K562 (cell line): ENCODE measurements around the gene GPR37L1. TPM values are rescaled to one million over a fixed set of nuclear protein-coding genes. Genes with fewer than 3 reads are reported as not detected.

Experiments
- COPS2 ChIP-seq: fragments of 450-650 bp; conservative IDR thresholded peaks from 2 replicates; pipeline ENCODE4 v1.6.1; 2016; ENCODE audit warnings: mild to moderate bottlenecking, moderate library complexity
- CREBBP ChIP-seq: IDR thresholded peaks from one replicate; pipeline ENCODE4 v1.6.1; 2012; ENCODE audit warnings: low read depth, mild to moderate bottlenecking, control low read depth, inconsistent platforms, low read length
- E2F5 ChIP-seq: sonication (generic); formaldehyde crosslinking; IDR thresholded peaks from 2 replicates; pipeline ENCODE4 v1.8.0; 2022; ENCODE audit warnings: mild to moderate bottlenecking, missing genetic modification reagents
- FUS ChIP-seq: fragments of 200-400 bp; formaldehyde crosslinking; optimal IDR thresholded peaks from 2 replicates; pipeline ENCODE3; 2017; ENCODE audit warnings: low read depth, low read length
- GATAD2A ChIP-seq: fragments of 450-650 bp; IDR thresholded peaks from 2 replicates; pipeline ENCODE4 v1.6.1; 2017
- MAX ChIP-seq: sonication (generic); formaldehyde crosslinking; IDR thresholded peaks from 2 replicates; pipeline ENCODE4 v1.9.0; 2022; ENCODE audit warnings: mild to moderate bottlenecking, missing genetic modification reagents
- NFIC ChIP-seq: fragments of 450-650 bp; IDR thresholded peaks from 2 replicates; pipeline ENCODE4 v1.6.1; 2017; ENCODE audit warnings: mild to moderate bottlenecking, inconsistent platforms
- NFXL1 ChIP-seq: fragments of 450-650 bp; formaldehyde crosslinking; IDR thresholded peaks from 2 replicates; pipeline ENCODE4 v1.4.0; 2021; ENCODE audit warnings: mild to moderate bottlenecking
- POLR2G ChIP-seq: fragments of 200-400 bp; formaldehyde crosslinking; IDR thresholded peaks from 2 replicates; pipeline ENCODE4 v1.6.1; 2017; ENCODE audit warnings: low read depth, mild to moderate bottlenecking, antibody characterized with exemption, low read length, moderate library complexity
- PTBP1 ChIP-seq: fragments of 200-400 bp; formaldehyde crosslinking; IDR thresholded peaks from 2 replicates; pipeline ENCODE4 v1.6.1; 2017; ENCODE audit warnings: low read depth, low read length
- SAFB ChIP-seq: fragments of 200-400 bp; formaldehyde crosslinking; IDR thresholded peaks from 2 replicates; pipeline ENCODE4 v1.6.1; 2017; ENCODE audit warnings: low read depth, low read length, borderline replicate concordance
- TSC22D4 ChIP-seq: fragments of 450-650 bp; IDR thresholded peaks from 2 replicates; pipeline ENCODE4 v1.6.1; 2016; ENCODE audit warnings: missing genetic modification characterization, missing biosample characterization, control low read depth
- U2AF2 ChIP-seq: fragments of 200-400 bp; formaldehyde crosslinking; optimal IDR thresholded peaks from 2 replicates; pipeline ENCODE3; 2017; ENCODE audit warnings: low read depth, mild to moderate bottlenecking, low read length
- ZNF280B ChIP-seq: fragments of 250-450 bp; sonication (Bioruptor Pico); IDR thresholded peaks from 2 replicates; pipeline ENCODE4 v1.5.1; 2021; ENCODE audit warnings: mild to moderate bottlenecking
- ZNF395 ChIP-seq: fragments of 200-800 bp; sonication (Bioruptor generic); IDR thresholded peaks from 2 replicates; pipeline ENCODE4 v1.6.1; 2017; ENCODE audit warnings: missing genetic modification characterization, missing compliant biosample characterization
- polyA plus RNA-seq, 8 experiments: library from polyadenylated mRNA; depleted of rRNA in 4 of 8; stranded (reverse) in 5 of 8; unstranded in 3 of 8; fragments of >200 nt; fragmentation: Nextera tagmentation in 2 of 8; fragmentation: Illumina TruSeq in 1 of 8; extraction: Ambion mirVana in 2 of 8; extraction: Trizol in 1 of 8; gene quantifications; 2 replicates each; pipeline versions ENCODE4 v1.2.1 to v1.2.3, GENCODE V29; 2011 to 2014; ENCODE audit warnings: inconsistent platforms in 1 of 8, missing spikeins in 1 of 8
- total RNA-seq, 7 experiments: library from RNA; depleted of rRNA in 6 of 7; stranded (reverse); fragments of >200 nt in 6 of 7; fragmentation: Illumina TruSeq in 2 of 7; extraction: Trizol in 2 of 7; gene quantifications; 2 replicates each; pipeline versions ENCODE4 v1.2.1 to v1.2.3, GENCODE V29; 2011 to 2021; ENCODE audit warnings: low replicate concordance in 1 of 7
- TF ChIP-seq, protein P1 (sequence below): fragments of 250-450 bp; sonication (Bioruptor Pico); IDR thresholded peaks from 2 replicates; pipeline ENCODE4 v1.4.0; 2020
- TF ChIP-seq, protein P2 (sequence below): fragments of 450-650 bp; formaldehyde crosslinking; conservative IDR thresholded peaks from 2 replicates; pipeline ENCODE4 v1.4.0; 2022; ENCODE audit warnings: mild to moderate bottlenecking, missing genetic modification characterization

The GPR37L1 gene
- total and polyA plus RNA-seq, 9 of the 15 experiments (the other 6 are each of a cell fraction or from before 2014, with no cell fraction given): not detected

GRCh38 chr1:202167708-202168415, 45.1 kb downstream of the GPR37L1 start (continued):
- TF ChIP-seq, protein P1, sequence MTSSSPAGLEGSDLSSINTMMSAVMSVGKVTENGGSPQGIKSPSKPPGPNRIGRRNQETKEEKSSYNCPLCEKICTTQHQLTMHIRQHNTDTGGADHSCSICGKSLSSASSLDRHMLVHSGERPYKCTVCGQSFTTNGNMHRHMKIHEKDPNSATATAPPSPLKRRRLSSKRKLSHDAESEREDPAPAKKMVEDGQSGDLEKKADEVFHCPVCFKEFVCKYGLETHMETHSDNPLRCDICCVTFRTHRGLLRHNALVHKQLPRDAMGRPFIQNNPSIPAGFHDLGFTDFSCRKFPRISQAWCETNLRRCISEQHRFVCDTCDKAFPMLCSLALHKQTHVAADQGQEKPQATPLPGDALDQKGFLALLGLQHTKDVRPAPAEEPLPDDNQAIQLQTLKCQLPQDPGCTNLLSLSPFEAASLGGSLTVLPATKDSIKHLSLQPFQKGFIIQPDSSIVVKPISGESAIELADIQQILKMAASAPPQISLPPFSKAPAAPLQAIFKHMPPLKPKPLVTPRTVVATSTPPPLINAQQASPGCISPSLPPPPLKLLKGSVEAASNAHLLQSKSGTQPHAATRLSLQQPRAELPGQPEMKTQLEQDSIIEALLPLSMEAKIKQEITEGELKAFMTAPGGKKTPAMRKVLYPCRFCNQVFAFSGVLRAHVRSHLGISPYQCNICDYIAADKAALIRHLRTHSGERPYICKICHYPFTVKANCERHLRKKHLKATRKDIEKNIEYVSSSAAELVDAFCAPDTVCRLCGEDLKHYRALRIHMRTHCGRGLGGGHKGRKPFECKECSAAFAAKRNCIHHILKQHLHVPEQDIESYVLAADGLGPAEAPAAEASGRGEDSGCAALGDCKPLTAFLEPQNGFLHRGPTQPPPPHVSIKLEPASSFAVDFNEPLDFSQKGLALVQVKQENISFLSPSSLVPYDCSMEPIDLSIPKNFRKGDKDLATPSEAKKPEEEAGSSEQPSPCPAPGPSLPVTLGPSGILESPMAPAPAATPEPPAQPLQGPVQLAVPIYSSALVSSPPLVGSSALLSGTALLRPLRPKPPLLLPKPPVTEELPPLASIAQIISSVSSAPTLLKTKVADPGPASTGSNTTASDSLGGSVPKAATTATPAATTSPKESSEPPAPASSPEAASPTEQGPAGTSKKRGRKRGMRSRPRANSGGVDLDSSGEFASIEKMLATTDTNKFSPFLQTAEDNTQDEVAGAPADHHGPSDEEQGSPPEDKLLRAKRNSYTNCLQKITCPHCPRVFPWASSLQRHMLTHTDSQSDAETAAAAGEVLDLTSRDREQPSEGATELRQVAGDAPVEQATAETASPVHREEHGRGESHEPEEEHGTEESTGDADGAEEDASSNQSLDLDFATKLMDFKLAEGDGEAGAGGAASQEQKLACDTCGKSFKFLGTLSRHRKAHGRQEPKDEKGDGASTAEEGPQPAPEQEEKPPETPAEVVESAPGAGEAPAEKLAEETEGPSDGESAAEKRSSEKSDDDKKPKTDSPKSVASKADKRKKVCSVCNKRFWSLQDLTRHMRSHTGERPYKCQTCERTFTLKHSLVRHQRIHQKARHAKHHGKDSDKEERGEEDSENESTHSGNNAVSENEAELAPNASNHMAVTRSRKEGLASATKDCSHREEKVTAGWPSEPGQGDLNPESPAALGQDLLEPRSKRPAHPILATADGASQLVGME: no peak
- TF ChIP-seq POLR2G (0 out of 2 replicates have a peak, but pooled peaks have one; percentile 25), ZNF395 (CRISPR knock-in tag) (0 out of 2 replicates have a peak, but pooled peaks have one; percentile 6), U2AF2 (no peak), TSC22D4 (tag) (no peak), ZNF280B (no peak), SAFB (no peak), NFIC (peak; percentile 54; the same call in 1 of the 2 replicates), E2F5 (CRISPR knock-in tag) (no peak), MAX (peak; percentile 26; the same call in 1 of the 2 replicates), PTBP1 (no peak), GATAD2A (no peak), CREBBP (no peak), COPS2 (no peak), FUS (no peak), NFXL1 (CRISPR knock-in tag) (no peak)
- TF ChIP-seq, protein P2, sequence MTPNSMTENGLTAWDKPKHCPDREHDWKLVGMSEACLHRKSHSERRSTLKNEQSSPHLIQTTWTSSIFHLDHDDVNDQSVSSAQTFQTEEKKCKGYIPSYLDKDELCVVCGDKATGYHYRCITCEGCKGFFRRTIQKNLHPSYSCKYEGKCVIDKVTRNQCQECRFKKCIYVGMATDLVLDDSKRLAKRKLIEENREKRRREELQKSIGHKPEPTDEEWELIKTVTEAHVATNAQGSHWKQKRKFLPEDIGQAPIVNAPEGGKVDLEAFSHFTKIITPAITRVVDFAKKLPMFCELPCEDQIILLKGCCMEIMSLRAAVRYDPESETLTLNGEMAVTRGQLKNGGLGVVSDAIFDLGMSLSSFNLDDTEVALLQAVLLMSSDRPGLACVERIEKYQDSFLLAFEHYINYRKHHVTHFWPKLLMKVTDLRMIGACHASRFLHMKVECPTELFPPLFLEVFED (CRISPR knock-in tag): no peak
